HEK293 (cell line): ENCODE measurements around the gene LETM1.

ENCODE experiments used
- CTCF ChIA-PET: fragments of 350-600 bp; formaldehyde crosslinking; extraction: SDS; loops from one replicate; lab custom pipeline; 2021; ENCODE audit warnings: antibody characterized with exemption; lab: Yijun Ruan, JAX
- POLR2A ChIA-PET: fragments of 300-600 bp; formaldehyde crosslinking; extraction: SDS; loops from one replicate; lab custom pipeline; 2020; ENCODE audit warnings: antibody characterized with exemption, inconsistent platforms; lab: Yijun Ruan, JAX
- H3K27ac ChIP-seq: fragments of 200-500 bp; sonication (Bioruptor generic); 2 replicates; pipeline ENCODE4 v1.5.1; 2014; ENCODE audit warnings: low read depth, low read length, control low read depth, inconsistent platforms; ENCODE audit errors: extremely low read depth
- H3K36me3 ChIP-seq, 2 experiments: fragments of 200-500 bp in 1 of 2; sonication (Bioruptor generic) in 1 of 2; 1 replicate in 1 of 2; 2 replicates in 1 of 2; pipeline ENCODE4 v1.5.1; 2014 to 2017; ENCODE audit warnings: inconsistent platforms in 2 of 2, low read length in 2 of 2; ENCODE audit not compliant: control insufficient read depth in 2 of 2, insufficient read depth in 1 of 2
- H3K4me1 ChIP-seq: fragments of 200-500 bp; sonication (Bioruptor generic); 2 replicates; pipeline ENCODE4 v1.5.1; 2014; ENCODE audit warnings: mild to moderate bottlenecking, low read length, inconsistent platforms; ENCODE audit not compliant: control insufficient read depth, insufficient read depth
- H3K4me3 ChIP-seq: 2 replicates; pipeline ENCODE4 v1.5.1; 2011; ENCODE audit warnings: low read depth, mild to moderate bottlenecking, control low read depth, low read length, moderate library complexity
- H3K9me3 ChIP-seq: fragments of 200-500 bp; sonication (Bioruptor generic); 2 replicates; pipeline ENCODE4 v1.5.1; 2014; ENCODE audit warnings: low read depth, low read length, inconsistent platforms; ENCODE audit not compliant: control insufficient read depth, insufficient read depth
- BCL11B ChIP-seq: fragments of 450-650 bp; formaldehyde crosslinking; IDR thresholded peaks from 2 replicates; pipeline ENCODE4 v1.5.1; 2016; ENCODE audit warnings: low read depth, missing biosample characterization, missing genetic modification characterization
- GLIS2 ChIP-seq: fragments of 450-650 bp; formaldehyde crosslinking; IDR thresholded peaks from 2 replicates; pipeline ENCODE4 v1.5.1; 2016; ENCODE audit warnings: missing biosample characterization, missing genetic modification characterization
- HOXA7 ChIP-seq: sonication (generic); formaldehyde crosslinking; IDR thresholded peaks from 2 replicates; pipeline ENCODE4 v1.8.1; 2022; ENCODE audit warnings: missing genetic modification reagents, borderline replicate concordance
- HOXC10 ChIP-seq: sonication (generic); formaldehyde crosslinking; IDR thresholded peaks from 2 replicates; pipeline ENCODE4 v1.8.1; 2023; ENCODE audit warnings: mild to moderate bottlenecking, missing genetic modification reagents
- IKZF3 ChIP-seq: fragments of 450-650 bp; IDR thresholded peaks from 2 replicates; pipeline ENCODE4 v1.5.0; 2018; ENCODE audit warnings: missing biosample characterization, mild to moderate bottlenecking, missing genetic modification characterization, moderate library complexity
- KLF17 ChIP-seq: fragments of 450-650 bp; formaldehyde crosslinking; IDR thresholded peaks from 2 replicates; pipeline ENCODE4 v1.5.1; 2016; ENCODE audit warnings: missing biosample characterization, missing genetic modification characterization
- MZF1 ChIP-seq: fragments of 450-650 bp; formaldehyde crosslinking; IDR thresholded peaks from 2 replicates; pipeline ENCODE4 v1.5.1; 2017; ENCODE audit warnings: missing biosample characterization, missing genetic modification characterization, borderline replicate concordance
- OSR2 ChIP-seq: fragments of 450-650 bp; formaldehyde crosslinking; IDR thresholded peaks from 2 replicates; pipeline ENCODE4 v1.5.1; 2016; ENCODE audit warnings: missing biosample characterization, missing genetic modification characterization
- SCRT2 ChIP-seq: fragments of 450-650 bp; formaldehyde crosslinking; IDR thresholded peaks from 2 replicates; pipeline ENCODE4 v1.5.1; 2016; ENCODE audit warnings: missing biosample characterization, missing genetic modification characterization
- SP7 ChIP-seq: fragments of 450-650 bp; formaldehyde crosslinking; IDR thresholded peaks from 2 replicates; pipeline ENCODE4 v1.5.1; 2016; ENCODE audit warnings: missing biosample characterization, missing genetic modification characterization
- ZBTB1 ChIP-seq: fragments of 450-650 bp; formaldehyde crosslinking; IDR thresholded peaks from 2 replicates; pipeline ENCODE4 v1.5.1; 2016; ENCODE audit warnings: missing biosample characterization, missing genetic modification characterization
- ZFP3 ChIP-seq: fragments of 450-650 bp; formaldehyde crosslinking; IDR thresholded peaks from 2 replicates; pipeline ENCODE4 v1.5.1; 2016; ENCODE audit warnings: low read depth, missing biosample characterization, missing genetic modification characterization
- ZNF157 ChIP-seq: fragments of 450-650 bp; formaldehyde crosslinking; IDR thresholded peaks from 2 replicates; pipeline ENCODE4 v1.5.1; 2016; ENCODE audit warnings: missing biosample characterization, missing genetic modification characterization
- ZNF175 ChIP-seq: fragments of 450-650 bp; formaldehyde crosslinking; IDR thresholded peaks from 2 replicates; pipeline ENCODE4 v1.5.1; 2016; ENCODE audit warnings: missing biosample characterization, missing genetic modification characterization
- ZNF211 ChIP-seq: fragments of 450-650 bp; formaldehyde crosslinking; IDR thresholded peaks from 2 replicates; pipeline ENCODE4 v1.5.1; 2016; ENCODE audit warnings: low read depth, missing biosample characterization, missing genetic modification characterization
- ZNF239 ChIP-seq: fragments of 450-650 bp; formaldehyde crosslinking; IDR thresholded peaks from 2 replicates; pipeline ENCODE4 v1.5.1; 2016; ENCODE audit warnings: missing biosample characterization, missing genetic modification characterization
- ZNF311 ChIP-seq: fragments of 450-650 bp; formaldehyde crosslinking; IDR thresholded peaks from 2 replicates; pipeline ENCODE4 v1.5.1; 2017; ENCODE audit warnings: missing biosample characterization, missing genetic modification characterization, borderline replicate concordance
- ZNF350 ChIP-seq: fragments of 450-650 bp; formaldehyde crosslinking; IDR thresholded peaks from 2 replicates; pipeline ENCODE4 v1.5.0; 2017; ENCODE audit warnings: missing biosample characterization, mild to moderate bottlenecking, missing genetic modification characterization
- ZNF362 ChIP-seq: fragments of 450-650 bp; formaldehyde crosslinking; IDR thresholded peaks from 2 replicates; pipeline ENCODE4 v1.5.1; 2016; ENCODE audit warnings: missing biosample characterization, missing genetic modification characterization
- ZNF37A ChIP-seq: fragments of 450-650 bp; IDR thresholded peaks from 2 replicates; pipeline ENCODE4 v1.5.1; 2018; ENCODE audit warnings: missing biosample characterization, missing genetic modification characterization
- ZNF416 ChIP-seq: fragments of 450-650 bp; formaldehyde crosslinking; IDR thresholded peaks from 2 replicates; pipeline ENCODE4 v1.5.1; 2016; ENCODE audit warnings: missing biosample characterization, missing genetic modification characterization
- ZNF423 ChIP-seq: fragments of 450-650 bp; formaldehyde crosslinking; IDR thresholded peaks from 2 replicates; pipeline ENCODE4 v1.5.1; 2016; ENCODE audit warnings: missing biosample characterization, missing genetic modification characterization
- ZNF510 ChIP-seq: fragments of 450-650 bp; formaldehyde crosslinking; IDR thresholded peaks from 2 replicates; pipeline ENCODE4 v1.5.1; 2018; ENCODE audit warnings: mild to moderate bottlenecking, missing genetic modification characterization, missing biosample characterization; ENCODE audit not compliant: insufficient replicate concordance
- ZNF544 ChIP-seq: fragments of 450-650 bp; formaldehyde crosslinking; IDR thresholded peaks from 2 replicates; pipeline ENCODE4 v1.5.0; 2017; ENCODE audit warnings: missing biosample characterization, missing genetic modification characterization
- ZNF610 ChIP-seq: fragments of 450-650 bp; formaldehyde crosslinking; IDR thresholded peaks from 2 replicates; pipeline ENCODE4 v1.5.1; 2016; ENCODE audit warnings: missing biosample characterization, missing genetic modification characterization, borderline replicate concordance
- ZNF626 ChIP-seq: fragments of 450-650 bp; sonication (Bioruptor Pico); formaldehyde crosslinking; IDR thresholded peaks from 2 replicates; pipeline ENCODE4 v1.5.1; 2018; ENCODE audit warnings: missing biosample characterization, missing genetic modification characterization, inconsistent platforms
- ZNF658 ChIP-seq: fragments of 450-650 bp; formaldehyde crosslinking; IDR thresholded peaks from 2 replicates; pipeline ENCODE4; 2016; ENCODE audit warnings: missing biosample characterization, missing genetic modification characterization
- ZSCAN23 ChIP-seq: fragments of 450-650 bp; formaldehyde crosslinking; IDR thresholded peaks from 2 replicates; pipeline ENCODE4 v1.5.1; 2016; ENCODE audit warnings: missing biosample characterization, missing genetic modification characterization

Gene LETM1

GRCh38 chr4:1864076-1865008 lies 8.4 kb upstream of the LETM1 start:
- no peak overlapping the region for H3K27ac ChIP-seq
- POLR2A ChIA-PET: no interaction called here
- CTCF ChIA-PET: no interaction called here

GRCh38 chr4:1863297-1864033 lies 7.5 kb upstream of the LETM1 start:
- H3K4me1 ChIP-seq: no peaks in the 10 kb centered on the region
- POLR2A ChIA-PET: no interaction called here
- no peak overlapping the region for H3K4me3 ChIP-seq
- no peaks in the 10 kb centered on the region for H3K36me3 ChIP-seq
- no peak for TF ChIP-seq ZNF350
- TF ChIP-seq HOXA7 (CRISPR knock-in tag): no peak
- no peak for TF ChIP-seq ZNF362 (tag by site-specific recombination)
- no peak for TF ChIP-seq MZF1 (tag by site-specific recombination)
- no peak for TF ChIP-seq ZNF610 (tag by site-specific recombination)
- TF ChIP-seq HOXC10 (CRISPR knock-in tag): no peak
- no peak for TF ChIP-seq ZNF311 (tag by site-specific recombination)
- no peak for TF ChIP-seq ZNF211 (tag by site-specific recombination)
- TF ChIP-seq SP7: no peak
- no peak for TF ChIP-seq ZNF239 (tag by site-specific recombination)
- no peak for TF ChIP-seq ZNF37A (tag by site-specific recombination)
- no peak for TF ChIP-seq ZNF416 (tag by site-specific recombination)
- no peak for TF ChIP-seq ZNF658 (tag by site-specific recombination)
- no peak for TF ChIP-seq ZNF626
- TF ChIP-seq, all 188 proteins: peak for 0
- H3K27ac ChIP-seq: no peak overlapping the region
- CTCF ChIA-PET: no interaction called here
- no peaks in the 10 kb centered on the region for H3K9me3 ChIP-seq

More at GRCh38 chr4:1864076-1865008, 8.4 kb upstream of the LETM1 start:
- Histone ChIP-seq H3K9me3 (no peaks in the 10 kb centered on the region), H3K4me3 (no peak overlapping the region), H3K36me3 (no peaks in the 10 kb centered on the region), H3K4me1 (no peaks in the 10 kb centered on the region)
- TF ChIP-seq BCL11B (tag by site-specific recombination) (no peak), ZSCAN23 (tag by site-specific recombination) (no peak), ZFP3 (tag by site-specific recombination) (no peak), ZNF544 (tag by site-specific recombination) (no peak), KLF17 (no peak), ZNF157 (tag by site-specific recombination) (no peak), IKZF3 (no peak), ZNF610 (tag by site-specific recombination) (no peak), ZNF510 (tag by site-specific recombination) (no peak), ZNF175 (tag by site-specific recombination) (no peak), ZBTB1 (tag by site-specific recombination) (no peak), SCRT2 (no peak), OSR2 (tag by site-specific recombination) (no peak), GLIS2 (tag by site-specific recombination) (no peak), ZNF423 (no peak)
